Fibroblast of the conjunctiva (primary cell): ENCODE data around the gene TLR2.
"Not testable (repeated sequence)": the region's sequence is repeated elsewhere in the genome, so short reads cannot be mapped to it uniquely, and the experiment has no call there.

Source experiments
- DNase-seq: peaks from one replicate; pipeline ENCODE4 v3.0.0-alpha.2; 2010; ENCODE audit warnings: low read depth

Gene TLR2

DNA sequence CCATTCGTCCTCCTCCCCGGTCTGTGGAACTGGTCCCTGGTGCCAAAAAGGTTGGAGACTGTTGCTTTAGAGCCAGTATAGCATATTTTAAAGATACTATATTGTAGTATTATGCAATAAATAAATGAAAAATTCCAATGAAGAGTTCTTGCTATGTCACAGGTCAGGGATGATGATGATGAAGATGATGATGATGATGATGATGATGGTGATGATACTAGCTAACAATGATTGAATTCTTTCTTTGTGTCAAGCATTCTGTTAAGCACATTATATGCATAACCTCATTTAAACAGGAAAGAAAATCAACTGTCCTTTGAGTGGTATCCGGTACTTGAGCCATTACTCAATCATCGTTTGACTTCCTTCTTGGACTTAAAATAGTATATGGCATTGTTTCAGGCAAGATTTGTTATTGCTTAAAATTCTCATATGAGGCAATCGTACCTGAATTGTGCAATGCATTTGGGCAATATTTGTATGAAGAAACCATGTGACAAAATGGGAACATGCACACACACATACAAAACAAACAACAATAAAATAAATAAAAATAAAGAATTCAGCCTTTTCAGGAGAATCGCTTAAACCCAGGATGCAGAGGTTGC, 22.8 kb upstream of the TLR2 start:
- DNase-seq = no peak

DNA sequence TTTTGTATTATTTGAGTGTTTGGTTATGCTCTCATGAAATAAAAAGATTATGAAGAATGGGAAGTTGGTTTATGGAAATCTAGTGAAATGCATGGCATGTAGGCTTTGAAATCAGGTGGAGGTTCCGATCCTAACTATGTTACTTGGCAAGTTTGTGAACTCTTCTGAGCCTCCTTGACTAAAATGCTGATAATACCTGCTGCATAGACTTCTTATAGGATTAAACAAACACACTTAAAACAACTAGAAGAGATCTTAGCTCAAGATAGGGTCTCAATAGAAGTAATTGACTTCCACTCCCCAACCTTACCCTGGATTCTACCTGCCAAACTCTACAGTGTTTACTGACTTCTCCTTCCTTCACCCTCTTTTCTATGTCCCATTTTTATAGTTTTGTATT, 22.2 kb upstream of the TLR2 start:
- DNase-seq = no peak

DNA sequence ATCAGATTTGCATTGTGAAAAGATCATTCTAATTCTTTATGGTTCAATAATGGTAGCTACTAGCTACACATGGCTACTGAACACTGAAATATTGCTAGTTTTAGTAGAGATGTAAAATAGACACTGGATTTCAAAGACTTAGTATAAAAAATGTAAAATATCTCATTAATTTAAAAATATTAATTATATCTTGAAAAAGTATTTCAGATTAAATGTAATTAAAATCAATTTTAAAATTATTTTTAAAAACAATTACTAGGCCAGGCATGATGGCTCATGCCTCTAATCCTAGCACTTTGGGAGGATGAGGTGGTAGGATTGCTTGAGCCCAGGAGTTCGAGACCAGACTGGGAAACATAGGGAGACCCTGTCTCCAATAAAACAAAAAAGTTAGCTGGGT, 20.4 kb upstream of the TLR2 start:
- DNase-seq = no peak

DNA sequence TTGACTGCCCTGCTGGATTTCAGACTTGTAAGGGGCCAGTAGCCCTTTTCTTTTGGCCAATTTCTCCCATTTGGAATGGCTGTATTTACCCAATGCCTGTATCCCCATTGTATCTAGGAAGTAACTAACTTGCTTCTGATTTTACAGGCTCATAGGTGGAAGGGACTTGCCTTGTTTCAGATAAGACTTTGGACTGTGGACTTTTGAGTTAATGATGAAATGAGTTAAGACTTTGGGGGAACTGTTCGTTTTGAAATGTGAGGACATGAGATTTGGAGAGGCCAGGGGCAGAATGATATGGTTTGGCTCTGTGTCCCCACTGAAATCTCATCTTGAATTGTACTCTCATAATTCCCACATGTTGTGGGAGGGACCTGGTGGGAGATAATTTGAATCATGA, 17.6 kb upstream of the TLR2 start:
- not testable (repeated sequence) for DNase-seq

DNA sequence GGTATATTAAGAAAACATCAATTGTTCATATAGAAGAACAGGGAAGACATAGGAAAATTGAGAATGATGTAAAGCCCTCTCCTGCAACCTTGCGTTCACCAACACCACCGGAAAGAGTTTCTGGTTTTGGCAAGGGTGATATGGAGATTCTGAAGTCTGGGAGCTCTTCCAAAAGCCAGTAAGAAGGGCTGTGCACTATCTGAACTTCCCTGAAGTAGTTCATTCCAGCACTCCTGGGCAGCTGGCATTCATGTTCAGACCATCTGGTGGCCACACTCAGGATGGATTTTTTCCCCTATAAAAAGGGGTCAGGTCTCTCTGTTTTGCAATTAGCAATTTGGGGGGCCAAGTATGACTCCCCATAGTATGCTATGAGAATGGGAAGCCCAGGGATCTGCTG, 15.4 kb upstream of the TLR2 start:
- no peak for DNase-seq

DNA sequence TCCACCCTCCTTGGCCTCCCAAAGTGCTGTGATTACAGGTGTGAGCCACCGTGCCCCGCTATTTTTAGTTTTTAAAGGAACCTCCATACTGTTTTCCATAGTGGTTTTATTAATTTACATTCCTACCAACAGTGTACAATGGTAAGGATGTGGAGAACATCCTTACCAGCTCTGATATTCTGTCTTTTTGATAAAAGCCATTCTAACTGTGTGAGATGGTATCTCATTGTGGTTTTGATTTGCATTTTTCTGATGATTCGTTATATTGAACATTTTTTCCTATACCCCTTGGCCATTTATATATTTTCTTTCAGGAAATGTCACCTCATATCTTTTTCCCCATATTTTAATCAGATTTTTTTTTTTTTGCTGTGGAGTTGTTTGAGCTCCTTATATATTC, 14.2 kb upstream of the TLR2 start:
- DNase-seq = no peak

DNA sequence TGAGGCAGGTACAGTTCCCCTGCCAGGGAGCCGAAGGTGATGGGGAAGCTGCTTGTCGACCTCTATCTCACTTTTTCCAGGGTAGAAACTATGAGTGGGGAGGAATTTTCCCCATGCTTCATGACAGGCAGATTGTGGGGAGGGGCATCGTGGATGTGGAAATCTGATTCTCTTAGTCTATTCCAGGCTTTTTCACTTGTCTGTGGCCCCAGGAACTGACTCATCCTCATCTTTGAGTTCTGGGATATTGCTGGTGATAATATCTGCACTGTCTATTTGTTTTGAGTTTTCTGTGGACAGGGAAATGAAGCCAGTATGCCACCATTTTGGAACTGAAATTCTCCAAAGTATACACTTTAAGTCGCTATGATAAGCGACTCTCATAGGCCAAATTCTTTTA, 7.6 kb upstream of the TLR2 start:
- DNase-seq = no peak

DNA sequence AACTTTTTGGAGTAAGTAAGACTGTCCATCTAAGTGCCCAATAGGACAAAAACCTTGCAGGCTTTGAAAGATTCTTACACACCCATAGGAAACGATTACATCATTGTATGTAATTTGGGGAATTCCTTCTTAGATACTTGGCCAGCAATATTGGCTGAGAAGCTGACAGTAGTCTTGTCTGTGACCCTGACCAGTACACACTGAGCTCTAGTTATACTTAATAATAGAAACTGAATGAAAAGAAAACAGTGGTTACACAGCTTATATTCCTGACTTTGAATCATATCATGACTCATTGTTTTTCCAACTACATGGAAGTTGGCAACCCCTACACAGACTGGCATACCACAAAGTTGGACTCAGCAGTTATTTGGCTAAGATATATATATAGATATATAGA, 7.1 kb upstream of the TLR2 start:
- DNase-seq = peak; percentile 84

DNA sequence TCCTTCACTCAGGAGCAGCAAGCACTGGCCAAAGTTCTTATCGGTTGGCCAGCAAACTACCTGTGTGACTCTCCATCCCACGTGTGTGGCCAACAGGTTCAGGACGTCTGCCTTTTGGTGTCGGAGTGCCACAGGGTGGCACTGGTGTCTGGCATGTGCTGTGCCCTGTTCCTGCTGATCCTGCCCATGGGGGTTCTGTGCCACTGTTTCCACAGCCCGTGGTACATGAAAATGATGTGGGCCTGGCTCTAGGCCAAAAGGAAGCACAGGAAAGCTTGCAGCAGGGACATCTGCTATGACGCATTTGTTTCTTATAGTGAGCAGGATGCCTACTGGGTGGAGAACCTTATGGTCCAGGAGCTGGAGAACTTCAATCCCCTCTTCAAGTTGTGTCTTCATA, 4.6 kb upstream of the TLR2 start:
- DNase-seq = no peak

DNA sequence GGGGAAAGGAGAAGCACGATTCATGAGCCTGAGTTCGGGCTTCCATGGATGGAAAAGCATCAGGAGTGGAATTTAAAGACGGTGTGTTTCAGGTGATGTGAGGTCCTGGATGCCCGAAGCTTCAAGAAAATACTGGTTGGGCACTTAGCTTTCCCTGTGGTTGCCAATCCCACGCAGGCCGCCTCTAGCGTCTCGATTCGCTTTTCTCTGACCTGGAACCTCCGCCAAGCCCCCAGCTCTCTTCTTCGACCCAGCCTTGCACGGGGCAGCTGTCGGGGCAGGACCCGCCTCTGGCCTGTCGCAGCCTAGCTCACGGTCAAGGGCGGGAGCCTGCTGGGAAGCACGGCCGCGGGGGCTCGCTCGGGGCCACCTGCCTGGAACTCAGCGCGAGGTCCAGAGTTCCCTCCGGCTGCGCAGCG, 308 bp upstream of the TLR2 start:
- DNase-seq = no peak

DNA sequence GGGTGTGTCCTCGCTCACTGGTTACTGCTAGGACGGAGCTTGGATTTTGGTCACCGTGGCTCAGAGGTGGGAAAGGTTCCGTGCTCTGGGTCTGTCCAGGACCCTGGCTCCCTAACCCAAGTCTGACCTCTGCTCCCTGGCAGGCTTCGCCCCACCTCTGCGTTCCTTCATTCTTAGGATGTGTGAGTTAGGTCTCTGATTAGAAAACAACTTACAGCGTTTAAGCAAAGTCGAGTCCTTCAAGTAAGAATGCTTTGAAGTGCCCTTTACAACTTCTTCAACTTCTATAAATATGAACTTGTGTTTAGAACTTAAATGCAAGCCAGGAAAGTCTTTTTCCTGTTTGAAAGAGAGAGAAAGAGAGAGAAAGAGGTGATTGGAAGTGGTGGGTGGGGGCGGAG, 891 bp downstream of the TLR2 start:
- no peak for DNase-seq

DNA sequence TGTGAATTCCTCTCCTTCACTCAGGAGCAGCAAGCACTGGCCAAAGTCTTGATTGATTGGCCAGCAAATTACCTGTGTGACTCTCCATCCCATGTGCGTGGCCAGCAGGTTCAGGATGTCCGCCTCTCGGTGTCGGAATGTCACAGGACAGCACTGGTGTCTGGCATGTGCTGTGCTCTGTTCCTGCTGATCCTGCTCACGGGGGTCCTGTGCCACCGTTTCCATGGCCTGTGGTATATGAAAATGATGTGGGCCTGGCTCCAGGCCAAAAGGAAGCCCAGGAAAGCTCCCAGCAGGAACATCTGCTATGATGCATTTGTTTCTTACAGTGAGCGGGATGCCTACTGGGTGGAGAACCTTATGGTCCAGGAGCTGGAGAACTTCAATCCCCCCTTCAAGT, 20.4 kb downstream of the TLR2 start:
- no peak for DNase-seq

DNA sequence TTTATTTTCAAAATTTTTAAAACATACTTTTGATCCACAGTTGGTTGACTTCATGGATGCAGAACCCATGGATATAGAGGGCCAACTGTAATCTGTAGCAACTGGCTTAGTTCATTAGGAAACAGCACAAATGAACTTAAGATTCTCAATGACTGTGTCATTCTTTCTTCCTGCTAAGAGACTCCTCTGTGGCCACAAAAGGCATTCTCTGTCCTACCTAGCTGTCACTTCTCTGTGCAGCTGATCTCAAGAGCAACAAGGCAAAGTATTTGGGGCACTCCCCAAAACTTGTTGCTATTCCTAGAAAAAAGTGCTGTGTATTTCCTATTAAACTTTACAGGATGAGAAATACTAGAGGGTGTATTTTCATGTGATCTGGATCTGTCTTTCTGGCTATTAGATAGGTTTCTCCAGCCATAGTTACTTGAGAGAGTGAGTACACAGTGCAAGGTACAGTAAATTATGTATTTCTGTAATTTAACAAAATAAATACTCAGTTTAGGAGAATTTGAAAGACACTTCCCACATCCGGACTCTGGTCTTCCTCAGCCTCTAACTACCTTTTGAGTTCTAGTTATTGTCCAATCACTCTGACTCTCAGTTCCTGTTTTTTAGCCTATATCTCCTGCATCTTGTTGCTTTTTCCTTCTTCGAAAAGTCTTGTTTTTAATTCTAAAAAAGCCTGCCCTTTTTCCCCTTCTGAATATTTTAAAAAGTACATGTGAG, 21.8 kb downstream of the TLR2 start:
- DNase-seq = no peak

DNA sequence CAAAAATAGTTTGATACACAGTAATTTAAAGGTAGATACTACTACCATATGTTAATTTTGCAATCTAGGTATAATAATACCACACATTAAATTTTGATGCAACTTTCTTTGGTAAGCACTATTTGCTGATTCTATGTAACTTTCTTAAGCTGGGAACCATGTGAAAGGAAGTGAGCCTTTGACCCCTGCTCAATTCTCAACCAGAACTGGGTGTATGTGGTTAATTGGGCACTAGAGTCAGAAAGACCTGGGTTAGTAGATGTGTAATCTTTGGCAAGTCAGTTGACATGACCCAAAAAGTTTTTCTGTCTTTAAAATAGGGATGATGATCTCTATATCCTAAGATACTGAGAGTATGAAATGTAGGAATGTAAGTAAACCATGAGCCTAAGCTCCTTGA, 22.4 kb downstream of the TLR2 start:
- no peak for DNase-seq

DNA sequence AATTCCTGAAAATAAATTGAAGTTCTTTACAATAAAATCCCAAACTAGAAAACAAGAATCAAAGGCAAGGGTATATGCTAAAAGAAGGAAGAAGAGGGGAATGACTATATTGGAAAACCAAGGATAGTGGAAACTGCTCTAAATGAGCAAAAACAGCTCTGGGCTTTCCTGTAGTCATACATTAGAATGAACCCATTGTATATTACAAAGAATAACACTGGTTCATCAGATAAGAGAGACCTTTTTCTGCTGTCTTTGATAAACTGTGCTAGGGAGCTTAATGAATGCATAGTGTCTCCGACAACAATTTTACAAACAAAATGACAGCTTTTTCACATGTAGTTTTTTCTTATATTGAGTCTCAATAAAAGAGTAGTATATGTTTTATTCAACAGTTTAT, 26.6 kb downstream of the TLR2 start:
- DNase-seq = no peak

DNA sequence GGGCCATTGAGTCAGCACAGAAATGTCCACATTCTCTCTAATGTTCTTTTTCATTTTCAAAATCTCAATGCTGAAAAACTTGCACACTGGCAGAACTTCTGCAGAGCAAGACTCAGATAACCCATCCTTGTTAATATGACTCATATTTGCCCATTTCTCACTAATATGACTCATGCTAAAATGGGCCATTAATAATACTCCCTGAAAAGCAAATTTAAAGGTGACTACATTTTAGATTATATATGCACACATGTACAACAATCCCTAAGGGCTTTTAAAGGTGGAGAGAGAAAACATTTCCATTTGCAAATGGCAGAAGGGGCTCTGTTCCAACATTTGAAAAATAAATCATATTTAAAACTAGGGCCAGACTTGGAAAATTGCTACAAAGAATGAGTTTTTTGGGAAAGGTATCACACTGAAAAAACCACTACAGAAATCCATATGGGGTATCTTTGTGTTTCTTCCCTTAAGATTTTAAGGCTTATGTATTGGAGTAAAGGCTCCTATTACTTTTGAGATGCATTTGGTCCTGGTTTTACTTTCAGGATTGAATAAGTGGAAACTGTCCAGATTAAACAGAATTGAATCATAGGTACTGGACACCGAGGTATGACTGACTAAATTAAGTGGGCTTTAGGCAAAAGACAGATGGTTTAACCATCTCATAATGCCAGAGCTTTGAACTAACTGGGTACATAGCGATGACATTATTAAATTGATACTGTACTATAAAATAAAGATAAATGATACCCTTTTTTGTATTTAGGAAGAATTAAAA, 30.0 kb downstream of the TLR2 start:
- no peak for DNase-seq

DNA sequence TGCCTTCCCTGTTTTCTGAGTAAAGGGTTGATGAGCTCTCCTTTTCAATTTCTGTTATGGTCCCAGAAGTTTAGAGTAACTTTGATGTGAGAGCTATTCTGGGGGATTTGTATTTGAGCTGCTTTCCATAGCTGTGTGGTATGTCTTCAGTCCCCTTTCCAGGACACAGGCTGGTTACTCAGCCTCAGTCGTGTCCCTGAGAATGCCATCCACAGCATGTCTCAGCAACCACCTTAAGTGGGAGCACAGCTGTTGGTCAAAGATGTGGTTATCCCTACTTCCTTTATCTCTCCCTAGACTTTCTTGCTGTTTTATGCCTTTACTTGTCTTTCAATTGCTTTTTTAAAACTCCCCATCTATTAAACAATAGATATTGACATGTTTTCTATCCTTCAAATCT, 38.0 kb downstream of the TLR2 start:
- DNase-seq = no peak

DNA sequence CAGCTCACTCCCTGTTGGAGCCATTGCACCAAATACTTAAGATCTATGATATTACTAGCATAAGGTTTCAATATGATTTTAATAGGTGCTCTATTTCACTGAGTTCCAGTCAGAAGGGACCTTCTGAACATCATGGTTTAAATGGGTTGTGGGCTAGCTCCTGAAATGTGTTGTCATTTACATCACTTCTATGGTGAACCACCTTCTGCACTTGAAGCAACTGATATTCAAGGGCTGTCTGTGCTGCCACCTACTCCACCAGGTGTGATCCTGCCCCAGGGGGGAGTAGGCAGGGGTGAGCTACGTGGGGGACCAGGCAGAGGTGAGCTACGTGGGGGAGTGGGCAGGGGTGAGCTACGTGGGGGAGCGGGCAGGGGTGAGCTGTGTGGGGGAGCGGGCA, 40.5 kb downstream of the TLR2 start:
- DNase-seq = no peak

DNA sequence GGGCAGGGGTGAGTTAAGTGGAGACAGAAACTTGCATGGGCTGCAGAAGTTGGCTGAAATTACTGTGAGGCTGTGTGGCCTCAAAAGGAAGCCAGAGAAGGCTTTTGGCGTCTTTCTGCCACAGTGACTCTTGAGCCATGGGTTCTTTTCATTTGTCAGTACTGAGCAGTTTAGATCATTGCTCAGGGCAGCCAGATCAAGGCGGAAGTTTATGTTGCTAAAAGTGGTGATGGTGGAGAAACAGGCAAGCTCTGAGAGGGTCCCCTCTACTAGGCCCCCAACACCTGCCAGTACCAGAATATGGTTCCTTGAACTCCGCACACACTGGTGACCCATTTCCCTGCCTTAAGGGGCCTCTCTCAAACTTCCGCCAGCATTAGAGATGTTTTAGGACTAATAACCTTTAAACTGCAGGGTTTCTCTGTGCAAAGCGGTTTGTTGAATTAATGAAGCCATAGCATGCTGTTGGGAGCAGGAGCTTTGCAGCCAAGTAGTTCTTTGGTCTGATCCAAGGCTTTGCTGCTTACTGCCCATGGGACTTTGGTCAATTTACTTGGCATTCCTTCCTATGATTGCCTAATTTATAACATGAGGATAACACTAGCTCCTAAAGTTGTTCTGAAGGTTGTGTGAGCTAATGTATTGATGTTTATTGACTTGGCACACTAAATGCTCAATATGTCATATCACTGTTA, 41.2 kb downstream of the TLR2 start:
- no peak for DNase-seq

DNA sequence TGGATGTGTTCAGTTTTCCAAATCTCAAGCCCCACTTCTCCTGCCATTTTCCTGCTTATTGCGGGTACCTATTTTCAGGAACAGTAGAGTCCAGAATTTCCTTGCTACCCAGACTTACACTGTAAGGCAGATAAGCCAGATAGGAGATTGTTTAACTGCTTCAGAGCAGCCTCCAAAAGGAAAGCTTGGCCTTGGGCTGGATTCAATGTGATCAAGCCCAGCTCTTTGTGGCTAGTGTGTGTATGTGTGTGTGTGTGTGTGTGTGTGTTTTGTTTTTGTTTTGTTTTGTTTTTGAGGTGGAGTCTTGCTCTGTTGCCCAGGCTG, 41.7 kb downstream of the TLR2 start:
- DNase-seq = no peak

DNA sequence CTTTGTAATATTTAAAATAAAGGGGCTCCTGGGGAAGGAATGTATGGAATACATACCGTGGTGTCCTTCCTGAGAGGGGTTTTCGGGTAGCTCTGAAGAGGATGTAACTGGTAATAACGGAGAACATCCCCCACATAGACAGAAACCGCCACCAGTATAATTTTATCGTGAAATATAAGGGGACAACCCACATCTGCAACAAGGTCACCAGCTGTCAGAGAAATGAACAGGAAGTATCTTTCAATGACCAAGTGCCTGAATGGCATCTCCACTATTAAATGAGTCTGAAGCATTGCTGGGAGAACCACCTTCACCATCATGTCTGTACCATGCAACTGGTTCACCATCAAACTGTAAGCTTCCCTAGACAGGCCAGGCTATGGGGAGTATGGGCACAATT, 44.1 kb downstream of the TLR2 start:
- no peak for DNase-seq

DNA sequence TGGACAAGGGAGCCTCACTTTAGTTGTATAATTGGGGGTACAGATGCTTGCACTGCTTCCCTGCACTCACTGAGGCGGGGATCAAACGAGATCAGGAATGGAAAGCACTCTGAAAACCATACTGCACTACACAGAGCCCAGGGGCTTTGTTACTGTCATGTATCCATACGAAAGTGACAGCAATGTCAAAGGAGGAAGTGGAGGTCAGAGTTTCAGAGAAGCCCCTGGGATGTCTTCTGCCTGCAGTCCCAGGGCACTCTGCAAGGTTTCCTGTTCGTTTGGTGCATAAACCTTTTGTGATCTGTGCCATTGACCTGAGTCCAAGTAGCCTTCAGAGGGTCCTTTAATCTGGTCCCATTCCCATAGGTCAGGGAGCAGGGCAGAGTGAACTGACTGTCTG, 44.6 kb downstream of the TLR2 start:
- no peak for DNase-seq

DNA sequence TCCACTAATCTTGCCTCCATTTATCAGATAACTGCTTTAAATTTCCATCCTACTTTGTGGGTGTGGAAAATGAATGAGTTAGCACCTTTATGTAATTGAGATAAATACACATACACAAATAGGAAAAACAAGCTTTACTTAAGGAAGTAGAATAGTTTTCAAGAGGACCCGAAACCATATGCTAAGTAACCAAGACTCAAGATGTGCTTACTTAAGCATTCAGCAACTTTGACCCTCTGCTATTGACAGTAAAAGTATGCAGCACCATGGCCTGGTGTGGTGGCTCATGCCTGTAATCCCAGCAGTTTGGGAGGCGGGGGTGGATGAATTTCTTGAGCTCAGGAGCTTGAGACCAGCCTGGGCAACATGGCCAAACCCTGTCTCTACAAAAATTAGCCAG, 45.8 kb downstream of the TLR2 start:
- DNase-seq = no peak
